PC-3 (cell line): ENCODE results near the gene COL1A1. TPM values are rescaled to one million over a fixed set of nuclear protein-coding genes. Genes with fewer than 3 reads are reported as not detected.

Experiments used
- ATAC-seq: fragments of 200-7000 bp; cut with Tn5 transposase; 2 replicates; pipeline ENCODE4 v1.9.1; 2020; ENCODE audit warnings: mild to moderate bottlenecking, moderate library complexity
- BruUV-seq: library from RNA; stranded (reverse); fragments of 400-500 nt; replicated peaks from 2 replicates; lab custom pipeline; 2021; lab: Mats Ljungman, UMichigan
- CTCF ChIA-PET: fragments of 300-600 bp; sonication (Branson Sonifier 250); formaldehyde crosslinking; loops from one replicate; lab custom pipeline; 2022; ENCODE audit warnings: antibody characterized with exemption; lab: Charles Lee
- POLR2A ChIA-PET: fragments of 300-600 bp; sonication (Branson Sonifier 250); formaldehyde crosslinking; loops from one replicate; lab custom pipeline; 2022; ENCODE audit warnings: antibody characterized with exemption; ENCODE audit not compliant: unreplicated experiment; lab: Charles Lee
- DNase-seq: peaks from one replicate; pipeline ENCODE4 v3.0.0-alpha.2; 2015
- H2AFZ ChIP-seq: fragments of 300-600 bp; sonication (generic); 2 replicates; pipeline ENCODE4 v1.6.0; 2016; ENCODE audit warnings: antibody characterized with exemption, low read length
- H3F3A ChIP-seq: fragments of 300-600 bp; sonication (generic); one replicate; pipeline ENCODE4 v1.6.0; 2017; ENCODE audit warnings: antibody characterized with exemption, low read length, control low read depth, mild to moderate bottlenecking; ENCODE audit not compliant: unreplicated experiment
- H3K27ac ChIP-seq: fragments of 300-600 bp; sonication (generic); 2 replicates; pipeline ENCODE4 v1.5.1; 2016; ENCODE audit warnings: mild to moderate bottlenecking, low read length
- H3K27me3 ChIP-seq: fragments of 300-600 bp; sonication (generic); 2 replicates; pipeline ENCODE4 v1.6.1; 2016; ENCODE audit warnings: low read length, mixed read lengths
- H3K36me3 ChIP-seq: fragments of 300-600 bp; sonication (generic); 2 replicates; pipeline ENCODE4 v1.6.1; 2016; ENCODE audit warnings: low read depth, mixed run types, low read length, mixed read lengths
- H3K4me1 ChIP-seq: fragments of 300-600 bp; sonication (generic); 2 replicates; pipeline ENCODE4 v1.5.1; 2016; ENCODE audit warnings: low read length; ENCODE audit not compliant: insufficient read depth
- H3K4me2 ChIP-seq: fragments of 300-600 bp; sonication (generic); 2 replicates; pipeline ENCODE4 v1.6.0; 2016; ENCODE audit warnings: low read length
- H3K4me3 ChIP-seq: fragments of 300-600 bp; sonication (generic); 2 replicates; pipeline ENCODE4 v1.5.1; 2016; ENCODE audit warnings: mild to moderate bottlenecking, low read length, mixed read lengths
- H3K79me2 ChIP-seq: fragments of 300-600 bp; sonication (generic); 2 replicates; pipeline ENCODE4 v1.6.1; 2017; ENCODE audit warnings: low read length, mixed read lengths
- H3K9ac ChIP-seq: fragments of 300-600 bp; sonication (generic); 2 replicates; pipeline ENCODE4 v1.6.0; 2016; ENCODE audit warnings: mild to moderate bottlenecking, low read length
- H3K9me2 ChIP-seq: fragments of 300-600 bp; sonication (generic); replicated peaks from 2 replicates; pipeline ENCODE4 v1.6.1; 2016; ENCODE audit warnings: mixed run types, low read length, mixed read lengths
- H3K9me3 ChIP-seq: fragments of 300-600 bp; sonication (generic); 2 replicates; pipeline ENCODE4 v1.6.1; 2016; ENCODE audit warnings: low read length, mixed read lengths
- H4K20me1 ChIP-seq: fragments of 300-600 bp; sonication (generic); 2 replicates; pipeline ENCODE4 v1.6.1; 2016; ENCODE audit warnings: low read length, mixed read lengths
- EZH2 ChIP-seq: fragments of 300-600 bp; sonication (generic); IDR thresholded peaks from one replicate; pipeline ENCODE4 v1.6.1; 2017; ENCODE audit warnings: antibody characterized with exemption, mild to moderate bottlenecking, low read length; ENCODE audit not compliant: unreplicated experiment
- EZH2phosphoT487 ChIP-seq: fragments of 300-600 bp; sonication (generic); IDR thresholded peaks from 2 replicates; pipeline ENCODE4 v1.6.1; 2018; ENCODE audit warnings: mild to moderate bottlenecking, antibody characterized with exemption, low read length, borderline replicate concordance
- intact Hi-C: fragments of 100-400 bp; cut with micrococcal nuclease; formaldehyde crosslinking; loops from 2 replicates; pipeline ENCODE4 v1.9.0; 2023
- total RNA-seq: library from RNA; depleted of rRNA; stranded (reverse); fragments of >200 nt; gene quantifications from 2 replicates; pipeline ENCODE4 v1.2.3, GENCODE V29; 2014
- TF ChIP-seq, protein P1 (sequence below): fragments of 300-600 bp; sonication (generic); conservative IDR thresholded peaks from 2 replicates; pipeline ENCODE4 v1.5.1; 2017; ENCODE audit warnings: antibody characterized with exemption, low read depth, mild to moderate bottlenecking, low read length

Gene COL1A1
- total RNA-seq, 1 experiment from 2014 or later: 30.6 TPM

DNA sequence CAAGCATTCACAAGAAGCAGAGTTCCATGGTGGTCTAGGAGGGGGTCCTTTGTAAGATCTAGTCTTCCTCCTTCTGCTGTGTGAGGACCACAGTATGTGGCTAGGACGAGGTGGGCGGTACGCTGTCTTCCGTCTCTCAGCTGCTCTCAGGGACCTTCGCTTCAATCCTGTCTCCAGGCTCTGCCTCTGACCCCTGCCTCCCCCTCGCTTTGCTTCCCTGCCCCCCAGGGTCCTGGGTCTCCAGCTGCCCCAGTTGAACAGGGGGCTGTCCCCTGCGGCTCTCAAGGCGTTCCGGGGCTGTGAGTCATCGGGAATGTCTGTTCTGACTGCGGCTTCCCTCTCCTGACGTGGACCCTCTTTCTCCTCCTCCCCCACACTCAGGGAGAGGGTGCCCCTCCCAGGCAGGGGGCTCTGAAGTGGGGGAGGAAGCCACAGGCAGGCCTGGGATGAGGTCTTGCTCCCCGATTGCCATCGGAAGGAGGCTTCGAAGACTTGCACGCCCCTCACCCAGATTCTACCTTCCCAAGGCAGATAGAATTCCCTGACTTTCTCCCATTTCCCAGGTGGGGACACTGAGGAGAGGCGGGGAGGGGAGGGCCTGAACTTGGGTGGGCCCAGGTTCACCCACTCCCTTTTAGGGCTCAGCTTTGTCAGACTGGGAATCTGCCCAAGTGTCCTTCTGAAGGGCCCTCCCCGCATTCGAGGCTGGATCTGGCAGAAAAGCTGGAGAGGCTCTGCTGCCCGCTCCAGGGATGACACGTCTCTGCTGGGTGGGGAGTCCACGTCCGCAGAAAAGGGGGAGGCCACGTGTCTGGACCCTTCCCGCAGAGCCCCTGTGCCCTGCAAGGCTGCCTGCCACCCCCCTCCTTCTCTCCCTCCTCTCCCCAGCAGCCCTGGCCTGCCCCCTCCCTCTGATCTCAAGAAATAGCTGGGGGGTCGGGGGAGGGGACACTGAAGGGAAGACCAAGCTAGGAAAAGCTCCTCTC, 9.1 kb upstream of the COL1A1 start:
- intact Hi-C loops: no loop called here
- TF ChIP-seq, protein P1, sequence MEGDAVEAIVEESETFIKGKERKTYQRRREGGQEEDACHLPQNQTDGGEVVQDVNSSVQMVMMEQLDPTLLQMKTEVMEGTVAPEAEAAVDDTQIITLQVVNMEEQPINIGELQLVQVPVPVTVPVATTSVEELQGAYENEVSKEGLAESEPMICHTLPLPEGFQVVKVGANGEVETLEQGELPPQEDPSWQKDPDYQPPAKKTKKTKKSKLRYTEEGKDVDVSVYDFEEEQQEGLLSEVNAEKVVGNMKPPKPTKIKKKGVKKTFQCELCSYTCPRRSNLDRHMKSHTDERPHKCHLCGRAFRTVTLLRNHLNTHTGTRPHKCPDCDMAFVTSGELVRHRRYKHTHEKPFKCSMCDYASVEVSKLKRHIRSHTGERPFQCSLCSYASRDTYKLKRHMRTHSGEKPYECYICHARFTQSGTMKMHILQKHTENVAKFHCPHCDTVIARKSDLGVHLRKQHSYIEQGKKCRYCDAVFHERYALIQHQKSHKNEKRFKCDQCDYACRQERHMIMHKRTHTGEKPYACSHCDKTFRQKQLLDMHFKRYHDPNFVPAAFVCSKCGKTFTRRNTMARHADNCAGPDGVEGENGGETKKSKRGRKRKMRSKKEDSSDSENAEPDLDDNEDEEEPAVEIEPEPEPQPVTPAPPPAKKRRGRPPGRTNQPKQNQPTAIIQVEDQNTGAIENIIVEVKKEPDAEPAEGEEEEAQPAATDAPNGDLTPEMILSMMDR: no peak
- TF ChIP-seq EZH2phosphoT487 (no peak), EZH2 (no peak)
- H3K9ac ChIP-seq: peak overlapping the region; percentile 48
- H3K36me3 ChIP-seq: no peaks in the 10 kb centered on the region
- H3K27me3 ChIP-seq: no peaks in the 10 kb centered on the region
- peak overlapping the region; percentile 74 for H2AFZ ChIP-seq
- DNase-seq (peak; percentile 84), ATAC-seq (peak; percentile 86)
- no peaks in the 10 kb centered on the region for H4K20me1 ChIP-seq
- H3K9me3 ChIP-seq: no peaks in the 10 kb centered on the region
- ChIA-PET POLR2A (no interaction called here), CTCF (interaction anchor here (0.6 kb wide), 1 partner anchor 10 kb away, joined by 6 read pairs; no protein-coding TSS in a partner anchor)
- no peaks in the 10 kb centered on the region for H3K79me2 ChIP-seq
- H3K9me2 ChIP-seq: no peaks in the 10 kb centered on the region
- no peaks in the 10 kb centered on the region for H3F3A ChIP-seq
- peaks cover 16% of the 10 kb centered on the region for H3K4me1 ChIP-seq
- no TSS peak for BruUV-seq
- peak overlapping the region; percentile 79 for H3K4me2 ChIP-seq
- peak overlapping the region; percentile 41; the same call in 1 of the 2 replicates for H3K4me3 ChIP-seq
- peak overlapping the region; percentile 39 for H3K27ac ChIP-seq

DNA sequence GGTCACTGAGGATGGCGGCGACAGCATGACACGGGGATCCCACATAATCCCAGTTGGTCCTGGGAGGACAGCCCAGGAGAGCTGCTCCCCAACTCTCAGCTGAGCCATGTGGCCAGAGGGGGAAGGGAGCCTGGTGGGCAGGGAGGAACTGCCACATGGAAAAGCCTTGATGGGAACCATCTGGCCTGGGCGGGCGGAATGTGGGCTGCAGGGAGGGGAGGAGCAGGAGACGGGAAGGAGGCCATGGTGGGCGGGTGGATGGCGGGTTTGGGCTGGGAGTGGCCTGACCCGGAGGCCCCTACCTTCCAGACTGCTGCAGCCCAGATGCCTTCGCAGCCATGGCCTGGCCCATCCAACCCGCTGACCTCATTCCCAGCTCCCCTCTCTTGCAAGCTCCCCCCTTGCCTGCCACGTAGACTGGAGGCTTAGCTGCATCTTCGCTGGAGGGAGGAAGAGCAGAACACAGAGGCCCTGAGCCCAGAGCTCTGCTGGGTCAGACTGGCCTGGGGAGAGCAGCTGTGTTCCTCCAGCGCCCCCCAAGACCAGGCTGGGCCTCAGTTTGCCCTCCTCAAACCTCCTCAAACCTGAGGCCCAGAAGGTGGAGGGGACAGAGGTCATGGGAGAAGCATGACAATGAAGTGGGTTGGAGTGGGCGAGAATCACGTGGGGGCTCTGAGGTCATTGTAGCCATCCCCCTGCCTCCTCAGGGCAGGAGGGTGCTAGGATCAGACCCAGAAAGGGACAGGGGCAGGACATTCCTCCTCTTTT, 8.2 kb upstream of the COL1A1 start:
- Histone ChIP-seq H3K9me3 (no peaks in the 10 kb centered on the region), H3K9me2 (no peaks in the 10 kb centered on the region), H3K4me1 (peaks cover 16% of the 10 kb centered on the region), H3K27ac (no peak overlapping the region), H3F3A (no peaks in the 10 kb centered on the region), H3K79me2 (no peaks in the 10 kb centered on the region), H4K20me1 (no peaks in the 10 kb centered on the region), H3K36me3 (no peaks in the 10 kb centered on the region), H3K27me3 (no peaks in the 10 kb centered on the region), H3K4me2 (peak overlapping the region; percentile 79), H3K4me3 (no peak overlapping the region), H2AFZ (no peak overlapping the region), H3K9ac (no peak overlapping the region)
- TF ChIP-seq, protein P1: no peak
- TF ChIP-seq EZH2 (no peak), EZH2phosphoT487 (no peak)
- intact Hi-C loops: no loop called here
- ChIA-PET CTCF (no interaction called here), POLR2A (no interaction called here)
- no peak for DNase-seq
- BruUV-seq: no TSS peak
- no peak for ATAC-seq
